Articular chondrocyte of knee joint (primary cell): ENCODE measurements around the gene POSTN. TPM values are rescaled to one million over a fixed set of nuclear protein-coding genes. Genes with fewer than 3 reads are reported as not detected.

Source experiments
- total RNA-seq: library from RNA; depleted of rRNA; stranded (reverse); fragments of >200 nt; gene quantifications from 2 replicates; pipeline ENCODE4 v1.2.3, GENCODE V29; 2012

The POSTN gene, protein sequence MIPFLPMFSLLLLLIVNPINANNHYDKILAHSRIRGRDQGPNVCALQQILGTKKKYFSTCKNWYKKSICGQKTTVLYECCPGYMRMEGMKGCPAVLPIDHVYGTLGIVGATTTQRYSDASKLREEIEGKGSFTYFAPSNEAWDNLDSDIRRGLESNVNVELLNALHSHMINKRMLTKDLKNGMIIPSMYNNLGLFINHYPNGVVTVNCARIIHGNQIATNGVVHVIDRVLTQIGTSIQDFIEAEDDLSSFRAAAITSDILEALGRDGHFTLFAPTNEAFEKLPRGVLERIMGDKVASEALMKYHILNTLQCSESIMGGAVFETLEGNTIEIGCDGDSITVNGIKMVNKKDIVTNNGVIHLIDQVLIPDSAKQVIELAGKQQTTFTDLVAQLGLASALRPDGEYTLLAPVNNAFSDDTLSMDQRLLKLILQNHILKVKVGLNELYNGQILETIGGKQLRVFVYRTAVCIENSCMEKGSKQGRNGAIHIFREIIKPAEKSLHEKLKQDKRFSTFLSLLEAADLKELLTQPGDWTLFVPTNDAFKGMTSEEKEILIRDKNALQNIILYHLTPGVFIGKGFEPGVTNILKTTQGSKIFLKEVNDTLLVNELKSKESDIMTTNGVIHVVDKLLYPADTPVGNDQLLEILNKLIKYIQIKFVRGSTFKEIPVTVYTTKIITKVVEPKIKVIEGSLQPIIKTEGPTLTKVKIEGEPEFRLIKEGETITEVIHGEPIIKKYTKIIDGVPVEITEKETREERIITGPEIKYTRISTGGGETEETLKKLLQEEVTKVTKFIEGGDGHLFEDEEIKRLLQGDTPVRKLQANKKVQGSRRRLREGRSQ
- 98.8 and 358 TPM in 2 replicates for total RNA-seq

DNA sequence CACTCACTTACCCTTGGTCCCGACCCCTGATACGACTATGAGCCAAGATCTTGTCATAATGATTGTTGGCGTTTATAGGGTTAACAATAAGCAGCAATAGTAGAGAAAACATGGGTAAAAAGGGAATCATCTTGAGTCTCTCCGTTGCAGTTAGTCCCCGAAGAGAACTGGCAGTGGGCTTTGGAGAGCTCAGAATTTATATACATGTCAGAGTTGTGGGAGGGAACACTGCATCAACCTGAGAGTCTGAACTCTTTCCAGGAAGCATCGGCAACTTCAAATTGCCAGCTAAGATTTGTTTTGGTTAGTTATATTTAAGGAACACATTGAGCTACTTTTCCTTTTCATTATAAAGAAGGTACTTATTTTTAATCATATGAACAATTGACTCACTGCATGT is at the start of gene POSTN:
TSS of gene POSTN (minus strand) at position 172 of the 400 bp plus-strand sequence. CDS start at position 130, 42 bp downstream.

